K562 (cell line): Measurements from ENCODE around the gene PPAN. TPM values are rescaled to one million over a fixed set of nuclear protein-coding genes. Genes with fewer than 3 reads are reported as not detected.

Experiments used
- BACH1 ChIP-seq: fragments of 200-800 bp; sonication (Bioruptor generic); IDR thresholded peaks from 2 replicates; pipeline ENCODE4 v1.6.1; 2016; ENCODE audit warnings: missing genetic modification characterization, missing compliant biosample characterization
- CBX1 ChIP-seq: sonication (generic); IDR thresholded peaks from 2 replicates; pipeline ENCODE4 v1.6.1; 2016; ENCODE audit warnings: antibody characterized with exemption, low read depth, mild to moderate bottlenecking
- ILF3 ChIP-seq: fragments of 450-650 bp; IDR thresholded peaks from 2 replicates; pipeline ENCODE4 v1.6.1; 2018; ENCODE audit warnings: antibody characterized with exemption, mild to moderate bottlenecking, moderate library complexity, borderline replicate concordance
- MIER1 ChIP-seq: fragments of 450-650 bp; IDR thresholded peaks from 2 replicates; pipeline ENCODE4 v1.6.1; 2016; ENCODE audit warnings: antibody characterized with exemption, mild to moderate bottlenecking, low read depth
- NR2C2 ChIP-seq, 2 experiments: fragments of 200-800 bp in 1 of 2; sonication (Bioruptor generic) in 1 of 2; sonication (generic) in 1 of 2; formaldehyde crosslinking in 1 of 2; IDR thresholded peaks; 2 replicates each; pipeline versions ENCODE4 v1.6.1 to v1.8.0; 2016 to 2022; ENCODE audit warnings: mild to moderate bottlenecking in 1 of 2, missing compliant biosample characterization in 1 of 2, missing genetic modification characterization in 1 of 2, missing genetic modification reagents in 1 of 2
- POLR2AphosphoS2 ChIP-seq: IDR thresholded peaks from 2 replicates; pipeline ENCODE4 v1.6.1; 2012; ENCODE audit warnings: low read length, improper control_type of control experiment
- POLR3A ChIP-seq: IDR thresholded peaks from 2 replicates; pipeline ENCODE4 v1.6.1; 2011; ENCODE audit warnings: borderline replicate concordance, mild to moderate bottlenecking, moderate library complexity; ENCODE audit not compliant: insufficient read length, insufficient read depth; ENCODE audit errors: extremely low read depth
- PURB ChIP-seq: sonication (generic); formaldehyde crosslinking; IDR thresholded peaks from 2 replicates; pipeline ENCODE4 v1.9.0; 2021; ENCODE audit warnings: low read depth, mild to moderate bottlenecking, missing genetic modification reagents
- SIX5 ChIP-seq, 2 experiments: IDR thresholded peaks; 2 replicates each; pipeline ENCODE4 v1.6.1; 2011; ENCODE audit warnings: low read length in 2 of 2, borderline replicate concordance in 1 of 2, low read depth in 1 of 2, mild to moderate bottlenecking in 1 of 2, moderate library complexity in 1 of 2; ENCODE audit not compliant: insufficient read depth in 1 of 2
- THRAP3 ChIP-seq: fragments of 450-650 bp; IDR thresholded peaks from 2 replicates; pipeline ENCODE4 v1.6.1; 2016; ENCODE audit warnings: mild to moderate bottlenecking, inconsistent platforms, borderline replicate concordance
- ZNF175 ChIP-seq: fragments of 200-800 bp; sonication (Bioruptor generic); IDR thresholded peaks from 2 replicates; pipeline ENCODE4 v1.6.1; 2016; ENCODE audit warnings: low read depth, mild to moderate bottlenecking, missing genetic modification characterization, missing compliant biosample characterization
- ZNF197 ChIP-seq: fragments of 200-800 bp; sonication (Bioruptor generic); IDR thresholded peaks from 2 replicates; pipeline ENCODE4 v1.6.1; 2016; ENCODE audit warnings: low read depth, missing genetic modification characterization, missing compliant biosample characterization
- ZNF436 ChIP-seq: fragments of 250-450, 450-650 bp; sonication (Bioruptor Pico); formaldehyde crosslinking; IDR thresholded peaks from 2 replicates; pipeline ENCODE4 v1.7.0; 2020; ENCODE audit warnings: mild to moderate bottlenecking
- ZNF586 ChIP-seq: fragments of 450-650 bp; formaldehyde crosslinking; conservative IDR thresholded peaks from 2 replicates; pipeline ENCODE4 v1.4.0; 2020; ENCODE audit warnings: mild to moderate bottlenecking, moderate library complexity
- ZNF699 ChIP-seq: fragments of 250-450 bp; sonication (Bioruptor Pico); IDR thresholded peaks from 2 replicates; pipeline ENCODE4 v1.8.0; 2021; ENCODE audit warnings: mild to moderate bottlenecking, moderate library complexity; ENCODE audit not compliant: insufficient replicate concordance
- polyA plus RNA-seq, 8 experiments: library from polyadenylated mRNA; depleted of rRNA in 4 of 8; stranded (reverse) in 5 of 8; unstranded in 3 of 8; fragments of >200 nt; fragmentation: Nextera tagmentation in 2 of 8; fragmentation: Illumina TruSeq in 1 of 8; extraction: Ambion mirVana in 2 of 8; extraction: Trizol in 1 of 8; gene quantifications; 2 replicates each; pipeline versions ENCODE4 v1.2.1 to v1.2.3, GENCODE V29; 2011 to 2014; ENCODE audit warnings: inconsistent platforms in 1 of 8, missing spikeins in 1 of 8
- total RNA-seq, 7 experiments: library from RNA; depleted of rRNA in 6 of 7; stranded (reverse); fragments of >200 nt in 6 of 7; fragmentation: Illumina TruSeq in 2 of 7; extraction: Trizol in 2 of 7; gene quantifications; 2 replicates each; pipeline versions ENCODE4 v1.2.1 to v1.2.3, GENCODE V29; 2011 to 2021; ENCODE audit warnings: low replicate concordance in 1 of 7
- TF ChIP-seq, protein P1 (sequence below): sonication (generic); formaldehyde crosslinking; IDR thresholded peaks from 2 replicates; pipeline ENCODE4 v1.8.1; 2023; ENCODE audit warnings: mild to moderate bottlenecking, missing genetic modification reagents
- TF ChIP-seq, protein P2 (sequence below): fragments of 450-650 bp; IDR thresholded peaks from one replicate; pipeline ENCODE4 v1.6.1; 2018; ENCODE audit warnings: mild to moderate bottlenecking, moderate library complexity; ENCODE audit not compliant: partially characterized antibody
- TF ChIP-seq, protein P3 (sequence below): fragments of 250-450 bp; sonication (Bioruptor Pico); IDR thresholded peaks from 2 replicates; pipeline ENCODE4 v1.9.0; 2021; ENCODE audit warnings: mild to moderate bottlenecking
- TF ChIP-seq, protein P4 (sequence below): sonication (generic); formaldehyde crosslinking; IDR thresholded peaks from 2 replicates; pipeline ENCODE4 v1.8.0; 2022; ENCODE audit warnings: missing genetic modification reagents, mild to moderate bottlenecking, moderate library complexity, borderline replicate concordance
- TF ChIP-seq, protein P5 (sequence below): sonication (generic); formaldehyde crosslinking; IDR thresholded peaks from 2 replicates; pipeline ENCODE4 v1.8.1; 2023; ENCODE audit warnings: mild to moderate bottlenecking, missing genetic modification reagents

PPAN gene
- total and polyA plus RNA-seq, 9 of the 15 experiments (the other 6 are each of a cell fraction or from before 2014, with no cell fraction given) = 2.2 to 129 (median 59.1) TPM

DNA sequence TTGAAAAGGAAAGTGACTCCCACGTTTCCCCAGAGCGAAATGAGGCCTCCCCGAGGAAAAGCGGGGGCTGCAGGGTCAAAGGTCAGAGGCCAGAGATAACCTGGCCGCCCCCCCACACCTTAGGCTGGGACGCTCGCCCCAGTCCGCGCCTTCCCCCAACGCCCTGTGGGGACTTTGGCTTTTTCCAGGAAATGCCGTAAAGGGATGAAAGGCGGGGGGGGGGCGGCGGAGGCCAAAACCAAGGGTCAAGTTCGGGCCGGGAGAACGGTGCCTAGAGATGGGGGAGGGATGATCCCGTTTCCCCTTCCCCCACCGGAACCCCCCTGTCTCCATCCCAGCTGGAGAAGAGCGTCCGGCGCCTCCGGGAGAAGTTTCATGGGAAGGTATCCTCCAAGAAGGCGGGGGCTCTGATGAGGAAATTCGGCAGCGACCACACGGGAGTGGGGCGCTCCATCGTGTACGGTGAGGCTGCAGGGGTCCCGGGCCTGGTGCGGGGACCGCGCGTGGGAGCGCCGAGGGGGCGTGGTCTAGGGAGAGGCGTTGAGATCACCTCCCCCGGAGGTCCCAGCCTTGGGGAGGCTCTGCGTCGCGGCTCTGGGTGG, 19.5 kb upstream of the PPAN start (continued):
- TF ChIP-seq ZNF175 (CRISPR knock-in tag) (no peak), POLR3A (no peak), BACH1 (tag) (no peak), ZNF436 (CRISPR knock-in tag) (no peak), ILF3 (no peak), ZNF699 (CRISPR knock-in tag) (no peak), PURB (CRISPR knock-in tag) (no peak), ZNF586 (CRISPR knock-in tag) (no peak), MIER1 (no peak), ZNF197 (CRISPR knock-in tag) (no peak), NR2C2 (CRISPR knock-in tag; IDR thresholded peaks at IDR 0.05) (peak; percentile 96), NR2C2 (tag; IDR thresholded peaks at IDR 0.05) (peak; percentile 99), POLR2AphosphoS2 (no peak), THRAP3 (no peak), CBX1 (0 out of 2 replicates have a peak, but pooled peaks have one; percentile 22), SIX5 (IDR thresholded peaks at IDR 0.05; ENCODE audit: borderline replicate concordance in 1 of 2, insufficient read depth in 1 of 2, low read depth in 1 of 2, low read length in 2 of 2) (no peak)
- TF ChIP-seq, protein P1, sequence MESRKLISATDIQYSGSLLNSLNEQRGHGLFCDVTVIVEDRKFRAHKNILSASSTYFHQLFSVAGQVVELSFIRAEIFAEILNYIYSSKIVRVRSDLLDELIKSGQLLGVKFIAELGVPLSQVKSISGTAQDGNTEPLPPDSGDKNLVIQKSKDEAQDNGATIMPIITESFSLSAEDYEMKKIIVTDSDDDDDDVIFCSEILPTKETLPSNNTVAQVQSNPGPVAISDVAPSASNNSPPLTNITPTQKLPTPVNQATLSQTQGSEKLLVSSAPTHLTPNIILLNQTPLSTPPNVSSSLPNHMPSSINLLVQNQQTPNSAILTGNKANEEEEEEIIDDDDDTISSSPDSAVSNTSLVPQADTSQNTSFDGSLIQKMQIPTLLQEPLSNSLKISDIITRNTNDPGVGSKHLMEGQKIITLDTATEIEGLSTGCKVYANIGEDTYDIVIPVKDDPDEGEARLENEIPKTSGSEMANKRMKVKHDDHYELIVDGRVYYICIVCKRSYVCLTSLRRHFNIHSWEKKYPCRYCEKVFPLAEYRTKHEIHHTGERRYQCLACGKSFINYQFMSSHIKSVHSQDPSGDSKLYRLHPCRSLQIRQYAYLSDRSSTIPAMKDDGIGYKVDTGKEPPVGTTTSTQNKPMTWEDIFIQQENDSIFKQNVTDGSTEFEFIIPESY (CRISPR knock-in tag) = no peak
- TF ChIP-seq, protein P2, sequence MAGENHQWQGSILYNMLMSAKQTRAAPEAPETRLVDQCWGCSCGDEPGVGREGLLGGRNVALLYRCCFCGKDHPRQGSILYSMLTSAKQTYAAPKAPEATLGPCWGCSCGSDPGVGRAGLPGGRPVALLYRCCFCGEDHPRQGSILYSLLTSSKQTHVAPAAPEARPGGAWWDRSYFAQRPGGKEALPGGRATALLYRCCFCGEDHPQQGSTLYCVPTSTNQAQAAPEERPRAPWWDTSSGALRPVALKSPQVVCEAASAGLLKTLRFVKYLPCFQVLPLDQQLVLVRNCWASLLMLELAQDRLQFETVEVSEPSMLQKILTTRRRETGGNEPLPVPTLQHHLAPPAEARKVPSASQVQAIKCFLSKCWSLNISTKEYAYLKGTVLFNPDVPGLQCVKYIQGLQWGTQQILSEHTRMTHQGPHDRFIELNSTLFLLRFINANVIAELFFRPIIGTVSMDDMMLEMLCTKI = no peak
- TF ChIP-seq, protein P3, sequence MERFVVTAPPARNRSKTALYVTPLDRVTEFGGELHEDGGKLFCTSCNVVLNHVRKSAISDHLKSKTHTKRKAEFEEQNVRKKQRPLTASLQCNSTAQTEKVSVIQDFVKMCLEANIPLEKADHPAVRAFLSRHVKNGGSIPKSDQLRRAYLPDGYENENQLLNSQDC (CRISPR knock-in tag) = no peak
- TF ChIP-seq, protein P4, sequence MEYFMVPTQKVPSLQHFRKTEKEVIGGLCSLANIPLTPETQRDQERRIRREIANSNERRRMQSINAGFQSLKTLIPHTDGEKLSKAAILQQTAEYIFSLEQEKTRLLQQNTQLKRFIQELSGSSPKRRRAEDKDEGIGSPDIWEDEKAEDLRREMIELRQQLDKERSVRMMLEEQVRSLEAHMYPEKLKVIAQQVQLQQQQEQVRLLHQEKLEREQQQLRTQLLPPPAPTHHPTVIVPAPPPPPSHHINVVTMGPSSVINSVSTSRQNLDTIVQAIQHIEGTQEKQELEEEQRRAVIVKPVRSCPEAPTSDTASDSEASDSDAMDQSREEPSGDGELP = no peak; the same call in 1 of the 2 replicates
- TF ChIP-seq, protein P5, sequence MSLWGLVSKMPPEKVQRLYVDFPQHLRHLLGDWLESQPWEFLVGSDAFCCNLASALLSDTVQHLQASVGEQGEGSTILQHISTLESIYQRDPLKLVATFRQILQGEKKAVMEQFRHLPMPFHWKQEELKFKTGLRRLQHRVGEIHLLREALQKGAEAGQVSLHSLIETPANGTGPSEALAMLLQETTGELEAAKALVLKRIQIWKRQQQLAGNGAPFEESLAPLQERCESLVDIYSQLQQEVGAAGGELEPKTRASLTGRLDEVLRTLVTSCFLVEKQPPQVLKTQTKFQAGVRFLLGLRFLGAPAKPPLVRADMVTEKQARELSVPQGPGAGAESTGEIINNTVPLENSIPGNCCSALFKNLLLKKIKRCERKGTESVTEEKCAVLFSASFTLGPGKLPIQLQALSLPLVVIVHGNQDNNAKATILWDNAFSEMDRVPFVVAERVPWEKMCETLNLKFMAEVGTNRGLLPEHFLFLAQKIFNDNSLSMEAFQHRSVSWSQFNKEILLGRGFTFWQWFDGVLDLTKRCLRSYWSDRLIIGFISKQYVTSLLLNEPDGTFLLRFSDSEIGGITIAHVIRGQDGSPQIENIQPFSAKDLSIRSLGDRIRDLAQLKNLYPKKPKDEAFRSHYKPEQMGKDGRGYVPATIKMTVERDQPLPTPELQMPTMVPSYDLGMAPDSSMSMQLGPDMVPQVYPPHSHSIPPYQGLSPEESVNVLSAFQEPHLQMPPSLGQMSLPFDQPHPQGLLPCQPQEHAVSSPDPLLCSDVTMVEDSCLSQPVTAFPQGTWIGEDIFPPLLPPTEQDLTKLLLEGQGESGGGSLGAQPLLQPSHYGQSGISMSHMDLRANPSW = no peak
